Panc1 (cell line): ENCODE measurements around the gene ROBO4.

Experiments
- POLR2AphosphoS5 ChIP-seq: IDR thresholded peaks from 2 replicates; pipeline ENCODE4 v1.6.1; 2012; ENCODE audit warnings: mild to moderate bottlenecking, low read depth, low read length, moderate library complexity
- SIN3A ChIP-seq: IDR thresholded peaks from 2 replicates; pipeline ENCODE4 v1.6.1; 2012; ENCODE audit warnings: low read depth, mild to moderate bottlenecking, low read length, moderate library complexity, borderline replicate concordance; ENCODE audit not compliant: insufficient read depth
- TCF7L2 ChIP-seq: IDR thresholded peaks from 2 replicates; pipeline ENCODE4 v1.6.1; 2011; ENCODE audit warnings: mild to moderate bottlenecking, low read depth, low read length, inconsistent platforms
- TF ChIP-seq, protein P1 (sequence below): fragments of 450-650 bp; IDR thresholded peaks from 2 replicates; pipeline ENCODE4 v1.5.1; 2017; ENCODE audit warnings: mild to moderate bottlenecking

- TF ChIP-seq, protein P1, sequence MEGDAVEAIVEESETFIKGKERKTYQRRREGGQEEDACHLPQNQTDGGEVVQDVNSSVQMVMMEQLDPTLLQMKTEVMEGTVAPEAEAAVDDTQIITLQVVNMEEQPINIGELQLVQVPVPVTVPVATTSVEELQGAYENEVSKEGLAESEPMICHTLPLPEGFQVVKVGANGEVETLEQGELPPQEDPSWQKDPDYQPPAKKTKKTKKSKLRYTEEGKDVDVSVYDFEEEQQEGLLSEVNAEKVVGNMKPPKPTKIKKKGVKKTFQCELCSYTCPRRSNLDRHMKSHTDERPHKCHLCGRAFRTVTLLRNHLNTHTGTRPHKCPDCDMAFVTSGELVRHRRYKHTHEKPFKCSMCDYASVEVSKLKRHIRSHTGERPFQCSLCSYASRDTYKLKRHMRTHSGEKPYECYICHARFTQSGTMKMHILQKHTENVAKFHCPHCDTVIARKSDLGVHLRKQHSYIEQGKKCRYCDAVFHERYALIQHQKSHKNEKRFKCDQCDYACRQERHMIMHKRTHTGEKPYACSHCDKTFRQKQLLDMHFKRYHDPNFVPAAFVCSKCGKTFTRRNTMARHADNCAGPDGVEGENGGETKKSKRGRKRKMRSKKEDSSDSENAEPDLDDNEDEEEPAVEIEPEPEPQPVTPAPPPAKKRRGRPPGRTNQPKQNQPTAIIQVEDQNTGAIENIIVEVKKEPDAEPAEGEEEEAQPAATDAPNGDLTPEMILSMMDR: peak; percentile 2; the same call in 1 of the 2 replicates
- TF ChIP-seq TCF7L2 (no peak), SIN3A (no peak), POLR2AphosphoS5 (no peak)
Observed at GRCh38 chr11:124868331-124869274, 29.1 kb downstream of the ROBO4 start.
